A549 (cell line): ENCODE results near the gene AOAH. TPM values are rescaled to one million over a fixed set of nuclear protein-coding genes. Genes with fewer than 3 reads are reported as not detected.

Source experiments
- ATAC-seq, 2 experiments: fragments of 200-7000 bp in 1 of 2; fragments of >200 bp in 1 of 2; cut with Nextera tagmentation in 1 of 2; cut with Tn5 transposase in 1 of 2; 3 replicates each; pipeline versions ENCODE4 v1.8.0 to v1.9.1; 2018 to 2020; ENCODE audit warnings: mild to moderate bottlenecking in 1 of 2, moderate library complexity in 1 of 2
- CTCF ChIA-PET: fragments of 300-600 bp; sonication (Branson Sonifier 250); formaldehyde crosslinking; extraction: SDS; loops from one replicate; lab custom pipeline; 2021; ENCODE audit warnings: antibody characterized with exemption, inconsistent platforms; lab: Yijun Ruan, JAX
- POLR2A ChIA-PET: fragments of 350-600 bp; formaldehyde crosslinking; extraction: SDS; loops from one replicate; lab custom pipeline; 2021; ENCODE audit warnings: antibody characterized with exemption, inconsistent platforms; lab: Yijun Ruan, JAX
- DNase-seq, 2 experiments: peaks; one replicate each; pipeline versions ENCODE4 v3.0.0 to v3.0.0-alpha.2; 2011 to 2016; ENCODE audit warnings: low read depth in 1 of 2, low spot score in 1 of 2
- FAIRE-seq: peaks from 2 replicates; lab custom pipeline; 2011; peaks lifted over from hg19 to GRCh38; lab: Jason Lieb, UNC
- H3K27ac ChIP-seq, 2 experiments: fragments of >200 bp; sonication (Bioruptor Twin); formaldehyde crosslinking; 3 replicates each; pipeline ENCODE4 v1.5.1; 2016 to 2017
- H3K4me1 ChIP-seq: fragments of >200 bp; sonication (Bioruptor Twin); formaldehyde crosslinking; 3 replicates; pipeline ENCODE4 v1.6.1; 2016
- H3K4me2 ChIP-seq: fragments of >200 bp; sonication (Bioruptor Twin); formaldehyde crosslinking; 3 replicates; pipeline ENCODE4 v1.6.1; 2016
- H3K4me3 ChIP-seq: fragments of >200 bp; sonication (Bioruptor Twin); formaldehyde crosslinking; 3 replicates; pipeline ENCODE4 v1.5.1; 2016
- H3K9me3 ChIP-seq: fragments of >200 bp; sonication (Bioruptor Twin); formaldehyde crosslinking; 3 replicates; pipeline ENCODE4 v1.6.1; 2016
- CBX2 ChIP-seq: fragments of 200-600 bp; sonication (generic); IDR thresholded peaks from 2 replicates; pipeline ENCODE4 v1.6.1; 2016; ENCODE audit warnings: low read depth, mild to moderate bottlenecking, borderline replicate concordance
- CHD2 ChIP-seq: fragments of 150-350 bp; IDR thresholded peaks from 2 replicates; pipeline ENCODE4 v1.6.1; 2014; ENCODE audit warnings: low read length; ENCODE audit not compliant: partially characterized antibody
- CHD4 ChIP-seq: fragments of 200-600 bp; sonication (generic); IDR thresholded peaks from 2 replicates; pipeline ENCODE4 v1.6.1; 2016; ENCODE audit warnings: antibody characterized with exemption, mild to moderate bottlenecking, borderline replicate concordance
- E2F6 ChIP-seq: IDR thresholded peaks from 2 replicates; pipeline ENCODE4 v1.6.1; 2012; ENCODE audit warnings: low read depth, borderline replicate concordance
- FOSL2 ChIP-seq, 2 experiments: fragments of 450-650 bp in 1 of 2; fragments of >200 bp in 1 of 2; sonication (Bioruptor Twin) in 1 of 2; formaldehyde crosslinking; IDR thresholded peaks; 2 replicates each; pipeline versions ENCODE4 v1.5.0 to v1.6.1; 2016 to 2020; ENCODE audit warnings: mild to moderate bottlenecking in 1 of 2, moderate library complexity in 1 of 2
- FOXS1 ChIP-seq: fragments of 250-450 bp; sonication (Bioruptor Pico); IDR thresholded peaks from 2 replicates; pipeline ENCODE4 v1.5.0; 2020; ENCODE audit warnings: mild to moderate bottlenecking, moderate library complexity
- HOXA7 ChIP-seq: fragments of 250-450 bp; sonication (Bioruptor Pico); IDR thresholded peaks from 2 replicates; pipeline ENCODE4 v1.5.0; 2020; ENCODE audit warnings: mild to moderate bottlenecking, moderate library complexity
- HOXB5 ChIP-seq: fragments of 250-450 bp; sonication (Bioruptor Pico); IDR thresholded peaks from 2 replicates; pipeline ENCODE4 v1.5.0; 2020; ENCODE audit warnings: mild to moderate bottlenecking, moderate library complexity
- JUN ChIP-seq, 2 experiments: fragments of >200 bp; sonication (Bioruptor Twin); formaldehyde crosslinking; IDR thresholded peaks; 2 replicates in 1 of 2; 3 replicates in 1 of 2; pipeline ENCODE4 v1.6.1; 2016 to 2017
- MYC ChIP-seq: IDR thresholded peaks from 2 replicates; pipeline ENCODE4 v1.6.1; 2012; ENCODE audit warnings: mild to moderate bottlenecking, inconsistent platforms, low read length, improper control_type of control experiment, borderline replicate concordance
- NPAS2 ChIP-seq: fragments of 250-450 bp; sonication (Bioruptor Pico); IDR thresholded peaks from 2 replicates; pipeline ENCODE4 v1.8.0; 2022; ENCODE audit warnings: mild to moderate bottlenecking, moderate library complexity, borderline replicate concordance
- PBX3 ChIP-seq: IDR thresholded peaks from 2 replicates; pipeline ENCODE4 v1.6.1; 2012
- POLR2AphosphoS2 ChIP-seq: conservative IDR thresholded peaks from 2 replicates; pipeline ENCODE4 v1.6.1; 2012; ENCODE audit warnings: low read length, improper control_type of control experiment, inconsistent platforms
- RCOR1 ChIP-seq: fragments of 150-350 bp; IDR thresholded peaks from 2 replicates; pipeline ENCODE4 v1.6.1; 2014; ENCODE audit warnings: antibody characterized with exemption, low read length, low read depth
- REST ChIP-seq: fragments of 200-600 bp; sonication (generic); IDR thresholded peaks from 2 replicates; pipeline ENCODE4 v1.6.1; 2016; ENCODE audit warnings: antibody characterized with exemption, mild to moderate bottlenecking, moderate library complexity
- RFX5 ChIP-seq: fragments of 450-650 bp; IDR thresholded peaks from 2 replicates; pipeline ENCODE4 v1.7.1; 2014; ENCODE audit warnings: antibody characterized with exemption, mild to moderate bottlenecking, moderate library complexity
- RNF2 ChIP-seq: fragments of 200-600 bp; sonication (generic); IDR thresholded peaks from 2 replicates; pipeline ENCODE4 v1.6.1; 2016; ENCODE audit warnings: low read depth, mild to moderate bottlenecking, antibody characterized with exemption, moderate library complexity, borderline replicate concordance
- USF2 ChIP-seq: fragments of 450-650 bp; IDR thresholded peaks from 2 replicates; pipeline ENCODE4 v1.6.1; 2014; ENCODE audit warnings: antibody characterized with exemption
- ZC3H11A ChIP-seq: fragments of 450-650 bp; IDR thresholded peaks from 2 replicates; pipeline ENCODE4 v1.6.1; 2014; ENCODE audit warnings: antibody characterized with exemption, mild to moderate bottlenecking
- ZSCAN20 ChIP-seq: fragments of 250-450 bp; sonication (Bioruptor Pico); IDR thresholded peaks from 2 replicates; pipeline ENCODE4 v1.8.0; 2022; ENCODE audit warnings: mild to moderate bottlenecking, moderate library complexity
- WGBS: methylation state at CpG from one replicate; pipeline ENCODE4 v1.1.6; 2017; ENCODE audit errors: missing lambda C conversion rate; 5-methylcytosine and 5-hydroxymethylcytosine counted together
- polyA plus RNA-seq, 4 experiments: library from polyadenylated mRNA; depleted of rRNA in 3 of 4; stranded (reverse); fragments of >200 nt; fragmentation: RNase III in 1 of 4; extraction: RNeasy Plus Mini Kit Qiagen cat#74134 plus additional on column Dnase treatment in 1 of 4; gene quantifications; 2 replicates in 3 of 4; 3 replicates in 1 of 4; pipeline ENCODE4 v1.2.3, GENCODE V29; 2011 to 2017

The AOAH gene
- polyA plus RNA-seq, 2 of the 4 experiments (the other 2 are of a cell fraction): 0.09 TPM; not detected in 1

GRCh38 chr7:36752026-36752711 lies 27.9 kb upstream of the AOAH start:
- ChIA-PET CTCF (interaction anchor here (0.6 to 1.2 kb wide), 3 partner anchors 103 to 481 kb away, joined by 3 read pairs; no protein-coding TSS in a partner anchor), POLR2A (no interaction called here)
- WGBS: 44% methylated on average over 2 of the region's 2 CpGs
- FAIRE-seq: no peak
- ATAC-seq: no peak
- peaks cover 14% of the 10 kb centered on the region; the same call in 2 of the 3 replicates for H3K4me1 ChIP-seq
- H3K9me3 ChIP-seq: no peaks in the 10 kb centered on the region
- no peak overlapping the region for H3K4me3 ChIP-seq
- no peak for TF ChIP-seq HOXA7 (CRISPR knock-in tag)
- no peak for TF ChIP-seq FOSL2 (IDR thresholded peaks at IDR 0.05)
- TF ChIP-seq FOSL2 (CRISPR knock-in tag; IDR thresholded peaks at IDR 0.05): no peak
- no peak for TF ChIP-seq NPAS2 (CRISPR knock-in tag)
- no peak for DNase-seq
- no peak overlapping the region for H3K27ac ChIP-seq
- no peak overlapping the region for H3K4me2 ChIP-seq

GRCh38 chr7:36750451-36750850 lies 26.2 kb upstream of the AOAH start:
- peaks cover 22% of the 10 kb centered on the region; the same call in 2 of the 3 replicates for H3K4me1 ChIP-seq
- ATAC-seq: no peak
- H3K27ac ChIP-seq: peak overlapping the region; percentile 35 to 44; a peak in 2 of 6 replicates
- DNase-seq: no peak
- no peak for FAIRE-seq
- no peak overlapping the region for H3K4me3 ChIP-seq
- H3K9me3 ChIP-seq: no peaks in the 10 kb centered on the region
- POLR2A ChIA-PET: no interaction called here
- 38% methylated on average over 5 of the region's 5 CpGs for WGBS
- TF ChIP-seq POLR2AphosphoS2 (no peak), CHD2 (no peak), JUN (IDR thresholded peaks at IDR 0.05) (no peak), NPAS2 (CRISPR knock-in tag) (no peak)
- H3K4me2 ChIP-seq: no peak overlapping the region
- CTCF ChIA-PET: no interaction called here

GRCh38 chr7:36749282-36749960 lies 25.1 kb upstream of the AOAH start:
- no peak for TF ChIP-seq CHD4
- Histone ChIP-seq H3K27ac (peak overlapping the region in 1 of 2 experiments; percentile 44; a peak in 2 of 6 replicates), H3K4me2 (peak overlapping the region; percentile 12; the same call in 1 of the 3 replicates), H3K4me1 (peaks cover 22% of the 10 kb centered on the region; the same call in 2 of the 3 replicates), H3K4me3 (no peak overlapping the region), H3K9me3 (no peaks in the 10 kb centered on the region)
- ChIA-PET POLR2A (no interaction called here), CTCF (interaction anchor here (0.7 to 1.9 kb wide), 2 partner anchors 8 to 17 kb away, joined by 3 to 6 read pairs; no protein-coding TSS in a partner anchor)
- DNase-seq (peak in 1 of 2 experiments; percentile 29), FAIRE-seq (no peak), ATAC-seq (peak in 1 of 2 experiments; percentile 49; a peak in 1 of 6 replicates)
- 25% methylated on average over 2 of the region's 2 CpGs for WGBS

- WGBS: 66% methylated on average over 7 of the region's 7 CpGs
- DNase-seq (no peak), ATAC-seq (no peak), FAIRE-seq (no peak)
- POLR2A ChIA-PET: no interaction called here
- peaks cover 22% of the 10 kb centered on the region; the same call in 2 of the 3 replicates for H3K4me1 ChIP-seq
- H3K9me3 ChIP-seq: no peaks in the 10 kb centered on the region
- H3K27ac ChIP-seq: peak overlapping the region; percentile 25 to 41; a peak in 5 of 6 replicates
- H3K4me3 ChIP-seq: no peak overlapping the region
- CTCF ChIA-PET: interaction anchor here (0.9 to 1.9 kb wide), 2 partner anchors 9 to 77 kb away, joined by 5 to 6 read pairs; no protein-coding TSS in a partner anchor
- H3K4me2 ChIP-seq: peak overlapping the region; percentile 55
- no peak for TF ChIP-seq RNF2
- no peak for TF ChIP-seq RCOR1
- no peak for TF ChIP-seq ZSCAN20 (CRISPR knock-in tag)
- TF ChIP-seq E2F6: no peak
- no peak for TF ChIP-seq CHD4
- no peak for TF ChIP-seq REST
- no peak for TF ChIP-seq ZC3H11A
- no peak for TF ChIP-seq HOXB5 (CRISPR knock-in tag)
- no peak for TF ChIP-seq CBX2
- TF ChIP-seq PBX3: no peak
- no peak for TF ChIP-seq FOXS1 (CRISPR knock-in tag)
- no peak for TF ChIP-seq USF2
- TF ChIP-seq RFX5: no peak
- TF ChIP-seq MYC: no peak
- no peak for TF ChIP-seq FOSL2 (IDR thresholded peaks at IDR 0.05)
- no peak for TF ChIP-seq FOSL2 (CRISPR knock-in tag; IDR thresholded peaks at IDR 0.05)
These were observed 23.8 kb upstream of the AOAH start for GRCh38 chr7:36748017-36748487.
